ENCODE results near the gene POLE. TPM values are rescaled to one million over a fixed set of nuclear protein-coding genes. Genes with fewer than 3 reads are reported as not detected.

POLE gene
- total RNA-seq, 3 donors from 2014 or later, result 36.5 to 51.5 (median 43.5) TPM

GRCh38 chr12:132614029-132614428 is 73.1 kb downstream of the POLE start:
- TF ChIP-seq POLR2AphosphoS5 (IDR thresholded peaks at IDR 0.05) (no peak), CTCF (IDR thresholded peaks at IDR 0.05) (no peak), POLR2A (IDR thresholded peaks at IDR 0.05) (no peak)
- no peaks in the 10 kb centered on the region for H3K36me3 ChIP-seq
- no peak overlapping the region for H3K27ac ChIP-seq
- no peak for DNase-seq (ENCODE audit: low spot score in 2 of 2)
- intact Hi-C loops (cut with DNase I; ENCODE audit: low total_unique reads), result loop anchor here (10.0 kb wide), 1 partner anchor 199 kb away; no protein-coding TSS in a partner anchor
- peaks cover 19 to 20% of the 10 kb centered on the region in 2 donors for H3K9me3 ChIP-seq
- H3K27me3 ChIP-seq, result peaks cover 5 to 55% of the 10 kb centered on the region in 2 donors
- no peak overlapping the region for H3K4me3 ChIP-seq
- H3K4me1 ChIP-seq, result peaks cover 0 to 4% of the 10 kb centered on the region in 2 donors

GRCh38 chr12:132611620-132612019 is 75.5 kb downstream of the POLE start:
- intact Hi-C loops (cut with DNase I; ENCODE audit: low total_unique reads), result loop anchor here (10.0 kb wide), 1 partner anchor 197 kb away; no protein-coding TSS in a partner anchor
- Histone ChIP-seq H3K4me1 (no peaks in the 10 kb centered on the region), H3K36me3 (no peaks in the 10 kb centered on the region), H3K4me3 (no peak overlapping the region), H3K9me3 (peaks cover 12 to 13% of the 10 kb centered on the region in 2 donors), H3K27me3 (peaks cover 5 to 41% of the 10 kb centered on the region in 2 donors), H3K27ac (no peak overlapping the region)
- TF ChIP-seq POLR2AphosphoS5 (IDR thresholded peaks at IDR 0.05) (no peak), POLR2A (IDR thresholded peaks at IDR 0.05) (no peak), CTCF (IDR thresholded peaks at IDR 0.05) (no peak)
- no peak for DNase-seq (ENCODE audit: low spot score in 2 of 2)

GRCh38 chr12:132610866-132611602 is 76.1 kb downstream of the POLE start:
- no peak for DNase-seq (ENCODE audit: low spot score in 2 of 2)
- Histone ChIP-seq H3K9me3 (peaks cover 7 to 9% of the 10 kb centered on the region in 2 donors), H3K36me3 (no peaks in the 10 kb centered on the region), H3K27me3 (peaks cover 0 to 40% of the 10 kb centered on the region in 2 donors), H3K27ac (no peak overlapping the region), H3K4me3 (peak overlapping the region in 1 of 3 donors; percentile 55), H3K4me1 (no peaks in the 10 kb centered on the region)
- TF ChIP-seq POLR2AphosphoS5 (IDR thresholded peaks at IDR 0.05), result no peak
- TF ChIP-seq POLR2A (IDR thresholded peaks at IDR 0.05), result no peak
- no peak for TF ChIP-seq CTCF (IDR thresholded peaks at IDR 0.05)
- intact Hi-C loops (cut with DNase I; ENCODE audit: low total_unique reads), result loop anchor here (10.0 kb wide), 1 partner anchor 196 kb away; no protein-coding TSS in a partner anchor

GRCh38 chr12:132610051-132610759 is 76.9 kb downstream of the POLE start, which contains the start of gene LRCOL1:
LRCOL1 (minus strand) TSS chr12:132610582; CDS start chr12:132606251, 4,331 bp downstream.
- Histone ChIP-seq H3K4me1 (no peaks in the 10 kb centered on the region), H3K4me3 (peak within 1 kb of the TSS; percentile 4 to 55 (median 37)), H3K27ac (no peak within 1 kb of the TSS), H3K9me3 (peaks cover 3 to 9% of the 10 kb centered on the region in 2 donors), H3K27me3 (peaks cover 0 to 37% of the 10 kb centered on the region in 2 donors), H3K36me3 (no peaks in the 10 kb centered on the region)
- intact Hi-C loops (cut with DNase I; ENCODE audit: low total_unique reads), result loop anchor here (10.0 kb wide), 1 partner anchor 195 kb away; no protein-coding TSS in a partner anchor
- no peak for TF ChIP-seq POLR2A (IDR thresholded peaks at IDR 0.05)
- DNase-seq (ENCODE audit: low spot score in 2 of 2), result peak in 1 of 2 donors; percentile 52

GRCh38 chr12:132608231-132609171 is 78.6 kb downstream of the POLE start:
- no peak overlapping the region for H3K27ac ChIP-seq
- intact Hi-C loops (cut with DNase I; ENCODE audit: low total_unique reads), result no loop called here
- H3K4me3 ChIP-seq, result no peak overlapping the region
- no peak for DNase-seq (ENCODE audit: low spot score in 2 of 2)
- H3K27me3 ChIP-seq, result peaks cover 0 to 49% of the 10 kb centered on the region in 2 donors
- H3K36me3 ChIP-seq, result no peaks in the 10 kb centered on the region
- H3K9me3 ChIP-seq, result peaks cover 3 to 9% of the 10 kb centered on the region in 2 donors
- no peaks in the 10 kb centered on the region for H3K4me1 ChIP-seq
- no peak for TF ChIP-seq POLR2A (IDR thresholded peaks at IDR 0.05)
- TF ChIP-seq CTCF (IDR thresholded peaks at IDR 0.05), result no peak
- TF ChIP-seq POLR2AphosphoS5 (IDR thresholded peaks at IDR 0.05), result no peak

All from breast epithelium (tissue), 4 donors.